Mammary epithelial cell (primary cell): ENCODE data around the gene GLO1.

Experiments used
- CTCF ChIP-seq, 2 donors: IDR thresholded peaks in 1 of 2; conservative IDR thresholded peaks in 1 of 2; 2 replicates each; pipeline ENCODE4 v1.5.1; 2011 to 2012; ENCODE audit warnings: inconsistent platforms in 2 of 2, low read length in 2 of 2, mild to moderate bottlenecking in 2 of 2, control low read depth in 1 of 2, low read depth in 1 of 2; ENCODE audit not compliant: insufficient read depth in 1 of 2; ENCODE audit errors: extremely low read depth in 1 of 2
- EZH2 ChIP-seq: IDR thresholded peaks from 2 replicates; pipeline ENCODE4 v1.6.1; 2012; ENCODE audit warnings: low read length, inconsistent platforms, borderline replicate concordance

- no peak for TF ChIP-seq CTCF (conservative IDR thresholded peaks at IDR 0.05 in 1 of 2, IDR thresholded peaks at IDR 0.05 in 1 of 2; ENCODE audit: extremely low read depth in 1 of 2, insufficient read depth in 1 of 2, low read depth in 1 of 2, low read length in 2 of 2)
- no peak for TF ChIP-seq EZH2
Observed at GRCh38 chr6:38684237-38684636, 18.7 kb downstream of the GLO1 start.
